Measurements from ENCODE around the gene LAMA3.

LAMA3 gene

GRCh38 chr18:23824240-23824639 is 135.0 kb downstream of the LAMA3 start:
- Histone ChIP-seq H3K27ac (ENCODE audit: low read length) (no peak overlapping the region), H3K9me3 (ENCODE audit: insufficient read depth, low read length, severe bottlenecking) (no peaks in the 10 kb centered on the region), H3K79me2 (ENCODE audit: insufficient read depth, low read length) (no peaks in the 10 kb centered on the region), H3K4me1 (ENCODE audit: insufficient read depth, low read length) (peaks cover 30% of the 10 kb centered on the region), H2AFZ (ENCODE audit: low read depth, low read length) (no peak overlapping the region), H3K4me3 (ENCODE audit: low read depth in 1 of 2, low read length in 2 of 2) (no peak overlapping the region), H3K4me2 (ENCODE audit: insufficient read depth, low read length) (no peak overlapping the region), H3K36me3 (ENCODE audit: insufficient read depth, low read length) (no peaks in the 10 kb centered on the region), H3K9ac (ENCODE audit: low read depth, low read length) (no peak overlapping the region), H3K27me3 (ENCODE audit: insufficient read depth, low read length, poor library complexity) (no peaks in the 10 kb centered on the region), H4K20me1 (ENCODE audit: insufficient read depth, low read length) (no peaks in the 10 kb centered on the region)
- no peak for TF ChIP-seq EZH2 (IDR thresholded peaks at IDR 0.05; ENCODE audit: borderline replicate concordance, low read depth, low read length, severe bottlenecking)
- TF ChIP-seq, protein P1, sequence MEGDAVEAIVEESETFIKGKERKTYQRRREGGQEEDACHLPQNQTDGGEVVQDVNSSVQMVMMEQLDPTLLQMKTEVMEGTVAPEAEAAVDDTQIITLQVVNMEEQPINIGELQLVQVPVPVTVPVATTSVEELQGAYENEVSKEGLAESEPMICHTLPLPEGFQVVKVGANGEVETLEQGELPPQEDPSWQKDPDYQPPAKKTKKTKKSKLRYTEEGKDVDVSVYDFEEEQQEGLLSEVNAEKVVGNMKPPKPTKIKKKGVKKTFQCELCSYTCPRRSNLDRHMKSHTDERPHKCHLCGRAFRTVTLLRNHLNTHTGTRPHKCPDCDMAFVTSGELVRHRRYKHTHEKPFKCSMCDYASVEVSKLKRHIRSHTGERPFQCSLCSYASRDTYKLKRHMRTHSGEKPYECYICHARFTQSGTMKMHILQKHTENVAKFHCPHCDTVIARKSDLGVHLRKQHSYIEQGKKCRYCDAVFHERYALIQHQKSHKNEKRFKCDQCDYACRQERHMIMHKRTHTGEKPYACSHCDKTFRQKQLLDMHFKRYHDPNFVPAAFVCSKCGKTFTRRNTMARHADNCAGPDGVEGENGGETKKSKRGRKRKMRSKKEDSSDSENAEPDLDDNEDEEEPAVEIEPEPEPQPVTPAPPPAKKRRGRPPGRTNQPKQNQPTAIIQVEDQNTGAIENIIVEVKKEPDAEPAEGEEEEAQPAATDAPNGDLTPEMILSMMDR (IDR thresholded peaks at IDR 0.05; ENCODE audit: borderline replicate concordance, extremely low read depth, low read length, poor library complexity, severe bottlenecking): peak; percentile 29
- ATAC-seq (ENCODE audit: insufficient read depth, low read depth) (no peak), DNase-seq (no peak)

DNA sequence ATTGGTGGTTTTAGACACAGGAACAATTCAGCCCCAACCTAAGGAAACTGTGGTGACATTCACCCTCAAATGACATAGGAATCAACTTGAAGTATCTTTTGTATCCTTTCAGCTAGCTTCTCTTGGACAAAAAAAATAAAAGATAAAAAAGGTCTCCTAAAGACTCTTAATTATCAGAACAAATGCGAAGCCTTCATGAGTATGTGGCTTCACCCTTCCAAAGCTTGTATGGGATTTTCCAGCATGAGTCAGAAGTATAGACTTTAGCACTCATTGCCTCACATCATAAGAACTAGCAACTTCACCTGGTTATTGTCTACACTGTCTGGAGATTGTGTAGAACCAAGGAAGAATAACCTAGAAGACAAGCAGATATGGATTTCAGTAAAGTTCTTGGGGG is 135.4 kb downstream of the LAMA3 start:
- ATAC-seq (ENCODE audit: insufficient read depth, low read depth): no peak
- no peak overlapping the region for H2AFZ ChIP-seq (ENCODE audit: low read depth, low read length)

GRCh38 chr18:23825496-23825895 is 136.2 kb downstream of the LAMA3 start:
- Histone ChIP-seq H3K27ac (ENCODE audit: low read length) (no peak overlapping the region), H2AFZ (ENCODE audit: low read depth, low read length) (no peak overlapping the region), H3K27me3 (ENCODE audit: insufficient read depth, low read length, poor library complexity) (no peaks in the 10 kb centered on the region), H3K4me2 (ENCODE audit: insufficient read depth, low read length) (no peak overlapping the region), H3K4me3 (ENCODE audit: low read depth in 1 of 2, low read length in 2 of 2) (no peak overlapping the region), H3K79me2 (ENCODE audit: insufficient read depth, low read length) (no peaks in the 10 kb centered on the region), H3K9ac (ENCODE audit: low read depth, low read length) (no peak overlapping the region), H3K9me3 (ENCODE audit: insufficient read depth, low read length, severe bottlenecking) (no peaks in the 10 kb centered on the region), H3K36me3 (ENCODE audit: insufficient read depth, low read length) (no peaks in the 10 kb centered on the region), H3K4me1 (ENCODE audit: insufficient read depth, low read length) (peaks cover 31% of the 10 kb centered on the region), H4K20me1 (ENCODE audit: insufficient read depth, low read length) (no peaks in the 10 kb centered on the region)
- TF ChIP-seq, protein P1 (IDR thresholded peaks at IDR 0.05; ENCODE audit: borderline replicate concordance, extremely low read depth, low read length, poor library complexity, severe bottlenecking): no peak
- no peak for TF ChIP-seq EZH2 (IDR thresholded peaks at IDR 0.05; ENCODE audit: borderline replicate concordance, low read depth, low read length, severe bottlenecking)
- DNase-seq (no peak), ATAC-seq (ENCODE audit: insufficient read depth, low read depth) (no peak)

More for the DNA sequence above, 135.4 kb downstream of the LAMA3 start:
- H3K36me3 ChIP-seq (ENCODE audit: insufficient read depth, low read length): no peaks in the 10 kb centered on the region
- no peak for DNase-seq
- no peaks in the 10 kb centered on the region for H3K9me3 ChIP-seq (ENCODE audit: insufficient read depth, low read length, severe bottlenecking)
- no peak overlapping the region for H3K4me3 ChIP-seq (ENCODE audit: low read depth in 1 of 2, low read length in 2 of 2)
- no peak overlapping the region for H3K27ac ChIP-seq (ENCODE audit: low read length)
- no peaks in the 10 kb centered on the region for H4K20me1 ChIP-seq (ENCODE audit: insufficient read depth, low read length)
- no peak overlapping the region for H3K4me2 ChIP-seq (ENCODE audit: insufficient read depth, low read length)
- TF ChIP-seq EZH2 (IDR thresholded peaks at IDR 0.05; ENCODE audit: borderline replicate concordance, low read depth, low read length, severe bottlenecking): no peak
- TF ChIP-seq, protein P1 (IDR thresholded peaks at IDR 0.05; ENCODE audit: borderline replicate concordance, extremely low read depth, low read length, poor library complexity, severe bottlenecking): no peak
- no peak overlapping the region for H3K9ac ChIP-seq (ENCODE audit: low read depth, low read length)
- no peaks in the 10 kb centered on the region for H3K27me3 ChIP-seq (ENCODE audit: insufficient read depth, low read length, poor library complexity)
- H3K79me2 ChIP-seq (ENCODE audit: insufficient read depth, low read length): no peaks in the 10 kb centered on the region
- peaks cover 31% of the 10 kb centered on the region for H3K4me1 ChIP-seq (ENCODE audit: insufficient read depth, low read length)

DNA sequence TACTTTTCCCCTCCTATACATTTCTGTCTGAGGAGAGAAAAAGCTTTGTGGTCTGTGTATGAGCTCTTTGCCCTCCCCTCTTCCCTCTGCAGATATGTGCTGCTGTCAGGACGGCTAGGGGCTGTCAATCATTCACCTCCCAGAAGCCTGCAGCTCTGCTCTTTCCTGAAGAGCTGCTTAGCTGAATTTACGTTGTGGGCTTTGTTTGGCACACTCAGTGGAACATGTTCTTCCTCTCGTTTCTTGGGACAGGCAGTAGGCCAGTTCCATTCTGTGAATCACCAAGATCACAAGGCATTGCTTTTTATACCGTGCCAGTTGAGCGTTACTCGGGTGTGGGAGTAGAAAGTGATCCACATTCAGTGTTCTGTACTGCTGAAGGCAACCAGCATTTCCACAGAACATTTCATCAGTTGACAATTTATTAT is 136.7 kb downstream of the LAMA3 start:
- H3K27ac ChIP-seq (ENCODE audit: low read length): no peak overlapping the region
- DNase-seq: peak; percentile 59

More for the DNA sequence above, 136.7 kb downstream of the LAMA3 start:
- no peaks in the 10 kb centered on the region for H3K9me3 ChIP-seq (ENCODE audit: insufficient read depth, low read length, severe bottlenecking)
- no peak overlapping the region for H2AFZ ChIP-seq (ENCODE audit: low read depth, low read length)
- H4K20me1 ChIP-seq (ENCODE audit: insufficient read depth, low read length): no peaks in the 10 kb centered on the region
- no peaks in the 10 kb centered on the region for H3K79me2 ChIP-seq (ENCODE audit: insufficient read depth, low read length)
- H3K4me3 ChIP-seq (ENCODE audit: low read depth in 1 of 2, low read length in 2 of 2): no peak overlapping the region
- TF ChIP-seq, protein P1 (IDR thresholded peaks at IDR 0.05; ENCODE audit: borderline replicate concordance, extremely low read depth, low read length, poor library complexity, severe bottlenecking): no peak
- no peaks in the 10 kb centered on the region for H3K36me3 ChIP-seq (ENCODE audit: insufficient read depth, low read length)
- peak; percentile 85 for ATAC-seq (ENCODE audit: insufficient read depth, low read depth)
- H3K9ac ChIP-seq (ENCODE audit: low read depth, low read length): no peak overlapping the region
- H3K27me3 ChIP-seq (ENCODE audit: insufficient read depth, low read length, poor library complexity): no peaks in the 10 kb centered on the region
- peaks cover 31% of the 10 kb centered on the region for H3K4me1 ChIP-seq (ENCODE audit: insufficient read depth, low read length)
- no peak overlapping the region for H3K4me2 ChIP-seq (ENCODE audit: insufficient read depth, low read length)

All from DND-41 (cell line).